SU-DHL-6 (cell line): ENCODE results near the gene CSN2.

ENCODE experiments used
- H2AFZ ChIP-seq: fragments of 200-600 bp; sonication (generic); 2 replicates; pipeline ENCODE4 v1.6.1; 2014; ENCODE audit warnings: low read depth, mild to moderate bottlenecking, moderate library complexity, mixed read lengths, antibody characterized with exemption, low read length; ENCODE audit not compliant: severe bottlenecking
- H3F3A ChIP-seq: fragments of 200-600 bp; shearing (Covaris generic); 2 replicates; pipeline ENCODE4 v1.6.0; 2016; ENCODE audit warnings: antibody characterized with exemption, mild to moderate bottlenecking; ENCODE audit not compliant: insufficient read depth
- H3K27ac ChIP-seq: fragments of 200-600 bp; sonication (generic); 2 replicates; pipeline ENCODE4 v1.5.1; 2016; ENCODE audit warnings: low read depth, mild to moderate bottlenecking, low read length, moderate library complexity, mixed read lengths
- H3K27me3 ChIP-seq: fragments of 200-600 bp; sonication (generic), shearing (Covaris generic); 2 replicates; pipeline ENCODE4 v1.6.0; 2014; ENCODE audit warnings: mild to moderate bottlenecking, low read length
- H3K36me3 ChIP-seq: fragments of 200-600 bp; sonication (generic); 2 replicates; pipeline ENCODE4 v1.6.1; 2014; ENCODE audit warnings: mild to moderate bottlenecking, low read length, mixed read lengths
- H3K4me2 ChIP-seq: fragments of 300-600, 200-600 bp; shearing (Covaris generic), sonication (generic); 2 replicates; pipeline ENCODE4 v1.6.0; 2014; ENCODE audit warnings: low read length, low read depth, mild to moderate bottlenecking; ENCODE audit not compliant: poor library complexity, severe bottlenecking
- H3K4me3 ChIP-seq: fragments of 200-600 bp; sonication (generic); 2 replicates; pipeline ENCODE4 v1.5.1; 2014; ENCODE audit warnings: antibody characterized with exemption, low read length, mild to moderate bottlenecking, mixed read lengths; ENCODE audit not compliant: insufficient read depth, poor library complexity, severe bottlenecking
- H3K79me2 ChIP-seq: fragments of 200-600 bp; sonication (generic); 2 replicates; pipeline ENCODE4 v1.6.1; 2014; ENCODE audit warnings: mild to moderate bottlenecking, low read length, moderate library complexity; ENCODE audit not compliant: insufficient read depth
- H3K9ac ChIP-seq: fragments of 200-600 bp; sonication (generic); 2 replicates; pipeline ENCODE4 v1.7.0; 2014; ENCODE audit warnings: mild to moderate bottlenecking, low read length
- H3K9me2 ChIP-seq: fragments of 200-600 bp; sonication (generic); replicated peaks from 2 replicates; pipeline ENCODE4 v1.6.1; 2014; ENCODE audit warnings: low read length; ENCODE audit not compliant: insufficient read depth
- H3K9me3 ChIP-seq: fragments of 200-600 bp; sonication (generic); 2 replicates; pipeline ENCODE4 v1.6.1; 2014; ENCODE audit warnings: low read length, mixed read lengths; ENCODE audit not compliant: insufficient read depth
- H4K20me1 ChIP-seq: fragments of 200-600 bp; sonication (generic); 2 replicates; pipeline ENCODE4 v1.6.1; 2014; ENCODE audit warnings: low read depth, mild to moderate bottlenecking, antibody characterized with exemption, low read length, moderate library complexity, mixed read lengths
- EZH2phosphoT487 ChIP-seq: fragments of 200-600 bp; sonication (generic), shearing (Covaris generic); conservative IDR thresholded peaks from 2 replicates; pipeline ENCODE4 v1.6.1; 2018; ENCODE audit warnings: mild to moderate bottlenecking, antibody characterized with exemption, low read length, moderate library complexity, mixed read lengths
- TF ChIP-seq, protein P1 (sequence below): fragments of 200-600 bp; sonication (generic); IDR thresholded peaks from one replicate; pipeline ENCODE4 v1.5.1; 2017; ENCODE audit warnings: antibody characterized with exemption, mild to moderate bottlenecking, low read length, moderate library complexity; ENCODE audit not compliant: insufficient read depth, poor library complexity, severe bottlenecking

CSN2 gene

GRCh38 chr4:69991016-69991415 lies 25.5 kb upstream of the CSN2 start:
- Histone ChIP-seq H3K9me3 (no peaks in the 10 kb centered on the region), H3K27me3 (no peaks in the 10 kb centered on the region), H3K9me2 (no peaks in the 10 kb centered on the region), H3K4me3 (no peak overlapping the region), H4K20me1 (no peaks in the 10 kb centered on the region), H3K79me2 (no peaks in the 10 kb centered on the region), H3K4me2 (no peak overlapping the region), H3K27ac (no peak overlapping the region), H3F3A (no peaks in the 10 kb centered on the region), H3K9ac (no peak overlapping the region), H3K36me3 (no peaks in the 10 kb centered on the region), H2AFZ (no peak overlapping the region)
- TF ChIP-seq, protein P1, sequence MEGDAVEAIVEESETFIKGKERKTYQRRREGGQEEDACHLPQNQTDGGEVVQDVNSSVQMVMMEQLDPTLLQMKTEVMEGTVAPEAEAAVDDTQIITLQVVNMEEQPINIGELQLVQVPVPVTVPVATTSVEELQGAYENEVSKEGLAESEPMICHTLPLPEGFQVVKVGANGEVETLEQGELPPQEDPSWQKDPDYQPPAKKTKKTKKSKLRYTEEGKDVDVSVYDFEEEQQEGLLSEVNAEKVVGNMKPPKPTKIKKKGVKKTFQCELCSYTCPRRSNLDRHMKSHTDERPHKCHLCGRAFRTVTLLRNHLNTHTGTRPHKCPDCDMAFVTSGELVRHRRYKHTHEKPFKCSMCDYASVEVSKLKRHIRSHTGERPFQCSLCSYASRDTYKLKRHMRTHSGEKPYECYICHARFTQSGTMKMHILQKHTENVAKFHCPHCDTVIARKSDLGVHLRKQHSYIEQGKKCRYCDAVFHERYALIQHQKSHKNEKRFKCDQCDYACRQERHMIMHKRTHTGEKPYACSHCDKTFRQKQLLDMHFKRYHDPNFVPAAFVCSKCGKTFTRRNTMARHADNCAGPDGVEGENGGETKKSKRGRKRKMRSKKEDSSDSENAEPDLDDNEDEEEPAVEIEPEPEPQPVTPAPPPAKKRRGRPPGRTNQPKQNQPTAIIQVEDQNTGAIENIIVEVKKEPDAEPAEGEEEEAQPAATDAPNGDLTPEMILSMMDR: no peak
- no peak for TF ChIP-seq EZH2phosphoT487

- TF ChIP-seq, protein P1: no peak
- no peak for TF ChIP-seq EZH2phosphoT487
- no peaks in the 10 kb centered on the region for H3F3A ChIP-seq
- no peak overlapping the region for H3K4me3 ChIP-seq
- H3K4me2 ChIP-seq: no peak overlapping the region
- no peaks in the 10 kb centered on the region for H4K20me1 ChIP-seq
- no peak overlapping the region for H3K9ac ChIP-seq
- H2AFZ ChIP-seq: no peak overlapping the region
- no peaks in the 10 kb centered on the region for H3K79me2 ChIP-seq
- H3K9me2 ChIP-seq: no peaks in the 10 kb centered on the region
- H3K27me3 ChIP-seq: no peaks in the 10 kb centered on the region
- H3K36me3 ChIP-seq: no peaks in the 10 kb centered on the region
- no peak overlapping the region for H3K27ac ChIP-seq
- no peaks in the 10 kb centered on the region for H3K9me3 ChIP-seq
These were observed 21.1 kb upstream of the CSN2 start for GRCh38 chr4:69986663-69987062.

- H3K4me2 ChIP-seq: no peak overlapping the region
- H3K27ac ChIP-seq: no peak overlapping the region
- no peak for TF ChIP-seq EZH2phosphoT487
- TF ChIP-seq, protein P1: no peak
- H3K4me3 ChIP-seq: no peak overlapping the region
- no peak overlapping the region for H3K9ac ChIP-seq
- H2AFZ ChIP-seq: no peak overlapping the region
- H3K9me3 ChIP-seq: no peaks in the 10 kb centered on the region
- no peaks in the 10 kb centered on the region for H3K79me2 ChIP-seq
- no peaks in the 10 kb centered on the region for H3K9me2 ChIP-seq
- H3K36me3 ChIP-seq: no peaks in the 10 kb centered on the region
- H3F3A ChIP-seq: no peaks in the 10 kb centered on the region
- no peaks in the 10 kb centered on the region for H3K27me3 ChIP-seq
- H4K20me1 ChIP-seq: no peaks in the 10 kb centered on the region
These were observed 18.5 kb upstream of the CSN2 start for GRCh38 chr4:69984030-69984443.
